Muscle of back (tissue), 11 donors: Measurements from ENCODE around the gene LLPH. TPM values are rescaled to one million over a fixed set of nuclear protein-coding genes. Genes with fewer than 3 reads are reported as not detected.
A peak's percentile ranks its signal among the peaks of the same experiment; 100 is the strongest.

ENCODE experiments used
- DNase-seq, 3 donors: peaks; one replicate each; pipeline versions ENCODE4 v3.0.0 to v3.0.0-alpha.2; 2013
- polyA plus RNA-seq, 10 donors: library from polyadenylated mRNA; unstranded; fragments of 120-200 nt; gene quantifications; one replicate each; pipeline ENCODE4 v1.2.1, GENCODE V29; 2013; ENCODE audit not compliant: insufficient read length in 10 of 10

The LLPH gene
- polyA plus RNA-seq, 10 donors: 23.6 to 37.7 (median 29.0) TPM

GRCh38 chr12:66144791-66145754 is 14.5 kb upstream of the LLPH start:
- DNase-seq: peak; percentile 47 to 59 (median 49)

GRCh38 chr12:66143868-66144267 is 13.3 kb upstream of the LLPH start:
- no peak for DNase-seq

- no peak for DNase-seq
Observed at GRCh38 chr12:66142826-66143225, 12.3 kb upstream of the LLPH start.

- no peak for DNase-seq
Observed at GRCh38 chr12:66141299-66141698, 10.7 kb upstream of the LLPH start.

GRCh38 chr12:66140731-66141130 is 10.2 kb upstream of the LLPH start:
- DNase-seq: peak in 1 of 3 donors; percentile 11

- no peak for DNase-seq
Observed at GRCh38 chr12:66139328-66139727, 8.8 kb upstream of the LLPH start.

- no peak for DNase-seq
Observed at GRCh38 chr12:66137937-66138336, 7.4 kb upstream of the LLPH start.

- DNase-seq: peak in 2 of 3 donors; percentile 18 to 83
Observed at GRCh38 chr12:66132408-66132807, 1.9 kb upstream of the LLPH start.

- peak in 1 of 3 donors; percentile 12 for DNase-seq
Observed at GRCh38 chr12:66131067-66131688, 628 bp upstream of the LLPH start.

- no peak for DNase-seq
Observed at GRCh38 chr12:66129934-66130266, 650 bp downstream of the LLPH start.

- no peak for DNase-seq
Observed at GRCh38 chr12:66127650-66128049, 2.9 kb downstream of the LLPH start.

- DNase-seq: no peak
Observed at GRCh38 chr12:66120477-66120876, 10.1 kb downstream of the LLPH start.

- no peak for DNase-seq
Observed at GRCh38 chr12:66119870-66120241, 10.7 kb downstream of the LLPH start.

GRCh38 chr12:66119229-66119869 is 11.2 kb downstream of the LLPH start:
- DNase-seq: no peak

- DNase-seq: no peak
Observed at GRCh38 chr12:66118240-66118891, 12.2 kb downstream of the LLPH start.

GRCh38 chr12:66117242-66117641 is 13.3 kb downstream of the LLPH start:
- no peak for DNase-seq

GRCh38 chr12:66115071-66115600 is 15.4 kb downstream of the LLPH start:
- no peak for DNase-seq

GRCh38 chr12:66113471-66113870 is 17.1 kb downstream of the LLPH start:
- no peak for DNase-seq

- DNase-seq: no peak
Observed at GRCh38 chr12:66111605-66112004, 18.9 kb downstream of the LLPH start.

- no peak for DNase-seq
Observed at GRCh38 chr12:66109056-66109455, 21.5 kb downstream of the LLPH start.

- no peak for DNase-seq
Observed at GRCh38 chr12:66108386-66108785, 22.2 kb downstream of the LLPH start.

GRCh38 chr12:66107451-66107915 is 23.1 kb downstream of the LLPH start:
- DNase-seq: peak; percentile 74 to 87 (median 84)
